H1 (cell line): ENCODE measurements around the gene RNF166. TPM values are rescaled to one million over a fixed set of nuclear protein-coding genes. Genes with fewer than 3 reads are reported as not detected.

Experiments used
- ASH2L ChIP-seq: fragments of 200-600, 300-600 bp; sonication (generic); IDR thresholded peaks from one replicate; pipeline ENCODE4 v1.7.1; 2017; ENCODE audit warnings: low read length
- CEBPB ChIP-seq: IDR thresholded peaks from 2 replicates; pipeline ENCODE4 v1.6.1; 2012; ENCODE audit warnings: low read depth, low read length
- HDAC6 ChIP-seq: IDR thresholded peaks from one replicate; pipeline ENCODE4 v1.7.1; 2012; ENCODE audit warnings: low read depth, mild to moderate bottlenecking, inconsistent platforms, low read length, moderate library complexity
- KDM1A ChIP-seq: fragments of 200-600, 300-600 bp; sonication (generic); IDR thresholded peaks from 2 replicates; pipeline ENCODE4 v1.7.1; 2016; ENCODE audit warnings: mild to moderate bottlenecking, low read length, borderline replicate concordance
- MAFK ChIP-seq: IDR thresholded peaks from 2 replicates; pipeline ENCODE4 v1.6.1; 2012; ENCODE audit warnings: low read depth, mild to moderate bottlenecking, improper control_type of control experiment, low read length
- SIX5 ChIP-seq: IDR thresholded peaks from 2 replicates; pipeline ENCODE4 v1.6.1; 2011; ENCODE audit warnings: mild to moderate bottlenecking, low read depth, low read length
- SUZ12 ChIP-seq: fragments of 200-600 bp; sonication (generic); IDR thresholded peaks from 2 replicates; pipeline ENCODE4 v1.6.1; 2012; ENCODE audit warnings: mild to moderate bottlenecking, inconsistent platforms, low read length, moderate library complexity, mixed read lengths
- YY1 ChIP-seq: IDR thresholded peaks from 2 replicates; pipeline ENCODE4 v1.6.1; 2011; ENCODE audit warnings: low read depth, mild to moderate bottlenecking, low read length
- ZNF274 ChIP-seq: IDR thresholded peaks from 2 replicates; pipeline ENCODE4 v1.7.0; 2012; ENCODE audit warnings: low read length, borderline replicate concordance; ENCODE audit errors: extremely low read depth
- polyA plus RNA-seq, 7 experiments: library from polyadenylated mRNA; depleted of rRNA in 3 of 7; stranded (reverse) in 5 of 7; unstranded in 2 of 7; fragments of >200 nt in 5 of 7; fragments of 200-250 nt in 2 of 7; gene quantifications; 1 replicate in 5 of 7; 2 replicates in 1 of 7; 4 replicates in 1 of 7; pipeline versions ENCODE4 v1.2.1 to v1.2.3, GENCODE V29; 2011 to 2013; ENCODE audit warnings: missing spikeins in 2 of 7, mixed read lengths in 2 of 7
- total RNA-seq: library from RNA; stranded (reverse); fragmentation: NEBNext Ultra II Directional; extraction: Animal tissue kit (Norgen Biotek cat#: 25700); gene quantifications from 2 replicates; pipeline ENCODE4 v1.2.1, GENCODE V29; 2021
- TF ChIP-seq, protein P1 (sequence below): fragments of 300-600 bp; sonication (generic); IDR thresholded peaks from 2 replicates; pipeline ENCODE4 v1.7.1; 2012; ENCODE audit warnings: low read length, moderate library complexity, mild to moderate bottlenecking, inconsistent platforms; ENCODE audit not compliant: insufficient replicate concordance

Gene RNF166
- total and polyA plus RNA-seq, 2 of the 8 experiments (the other 6 are each of a cell fraction or from before 2014, with no cell fraction given) = 29.8 to 31.2 TPM

DNA sequence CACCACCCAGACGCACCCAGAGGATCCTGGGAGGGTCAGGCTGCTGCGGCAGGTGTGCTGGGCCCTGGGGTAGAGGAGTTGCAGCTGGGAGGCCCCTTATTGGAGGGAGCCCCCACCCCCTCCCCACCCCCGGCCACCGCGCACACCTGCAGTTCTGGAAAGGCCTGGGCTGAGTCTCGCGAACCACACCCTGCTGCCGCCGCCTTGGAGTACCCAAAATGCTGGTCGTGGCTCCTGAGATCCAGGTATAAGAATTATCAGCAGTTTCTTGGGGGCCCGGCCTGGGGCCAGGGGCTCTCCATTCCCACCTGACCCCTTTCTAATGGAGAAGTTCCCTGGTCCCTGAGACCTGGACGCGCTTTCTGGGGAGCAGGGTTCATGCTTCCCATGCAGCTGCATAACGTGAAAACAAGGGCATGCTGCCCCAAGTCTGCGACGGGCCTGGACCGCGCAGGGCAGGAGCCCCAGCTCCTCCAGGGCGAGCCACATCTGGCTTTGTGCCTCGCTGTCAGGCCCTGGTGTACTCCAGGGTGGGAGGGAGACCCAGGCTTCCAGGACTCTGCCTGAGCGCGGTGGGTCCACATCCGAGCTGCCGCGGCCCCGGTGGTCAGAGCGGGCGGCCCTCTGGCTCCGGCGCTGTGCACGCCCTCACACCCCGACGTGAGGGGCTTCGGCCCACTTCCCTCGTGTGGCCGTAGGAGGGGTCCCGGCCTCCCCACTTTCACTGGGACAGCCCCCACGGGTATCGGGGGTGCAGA, 12.6 kb downstream of the RNF166 start (continued):
- TF ChIP-seq, protein P1, sequence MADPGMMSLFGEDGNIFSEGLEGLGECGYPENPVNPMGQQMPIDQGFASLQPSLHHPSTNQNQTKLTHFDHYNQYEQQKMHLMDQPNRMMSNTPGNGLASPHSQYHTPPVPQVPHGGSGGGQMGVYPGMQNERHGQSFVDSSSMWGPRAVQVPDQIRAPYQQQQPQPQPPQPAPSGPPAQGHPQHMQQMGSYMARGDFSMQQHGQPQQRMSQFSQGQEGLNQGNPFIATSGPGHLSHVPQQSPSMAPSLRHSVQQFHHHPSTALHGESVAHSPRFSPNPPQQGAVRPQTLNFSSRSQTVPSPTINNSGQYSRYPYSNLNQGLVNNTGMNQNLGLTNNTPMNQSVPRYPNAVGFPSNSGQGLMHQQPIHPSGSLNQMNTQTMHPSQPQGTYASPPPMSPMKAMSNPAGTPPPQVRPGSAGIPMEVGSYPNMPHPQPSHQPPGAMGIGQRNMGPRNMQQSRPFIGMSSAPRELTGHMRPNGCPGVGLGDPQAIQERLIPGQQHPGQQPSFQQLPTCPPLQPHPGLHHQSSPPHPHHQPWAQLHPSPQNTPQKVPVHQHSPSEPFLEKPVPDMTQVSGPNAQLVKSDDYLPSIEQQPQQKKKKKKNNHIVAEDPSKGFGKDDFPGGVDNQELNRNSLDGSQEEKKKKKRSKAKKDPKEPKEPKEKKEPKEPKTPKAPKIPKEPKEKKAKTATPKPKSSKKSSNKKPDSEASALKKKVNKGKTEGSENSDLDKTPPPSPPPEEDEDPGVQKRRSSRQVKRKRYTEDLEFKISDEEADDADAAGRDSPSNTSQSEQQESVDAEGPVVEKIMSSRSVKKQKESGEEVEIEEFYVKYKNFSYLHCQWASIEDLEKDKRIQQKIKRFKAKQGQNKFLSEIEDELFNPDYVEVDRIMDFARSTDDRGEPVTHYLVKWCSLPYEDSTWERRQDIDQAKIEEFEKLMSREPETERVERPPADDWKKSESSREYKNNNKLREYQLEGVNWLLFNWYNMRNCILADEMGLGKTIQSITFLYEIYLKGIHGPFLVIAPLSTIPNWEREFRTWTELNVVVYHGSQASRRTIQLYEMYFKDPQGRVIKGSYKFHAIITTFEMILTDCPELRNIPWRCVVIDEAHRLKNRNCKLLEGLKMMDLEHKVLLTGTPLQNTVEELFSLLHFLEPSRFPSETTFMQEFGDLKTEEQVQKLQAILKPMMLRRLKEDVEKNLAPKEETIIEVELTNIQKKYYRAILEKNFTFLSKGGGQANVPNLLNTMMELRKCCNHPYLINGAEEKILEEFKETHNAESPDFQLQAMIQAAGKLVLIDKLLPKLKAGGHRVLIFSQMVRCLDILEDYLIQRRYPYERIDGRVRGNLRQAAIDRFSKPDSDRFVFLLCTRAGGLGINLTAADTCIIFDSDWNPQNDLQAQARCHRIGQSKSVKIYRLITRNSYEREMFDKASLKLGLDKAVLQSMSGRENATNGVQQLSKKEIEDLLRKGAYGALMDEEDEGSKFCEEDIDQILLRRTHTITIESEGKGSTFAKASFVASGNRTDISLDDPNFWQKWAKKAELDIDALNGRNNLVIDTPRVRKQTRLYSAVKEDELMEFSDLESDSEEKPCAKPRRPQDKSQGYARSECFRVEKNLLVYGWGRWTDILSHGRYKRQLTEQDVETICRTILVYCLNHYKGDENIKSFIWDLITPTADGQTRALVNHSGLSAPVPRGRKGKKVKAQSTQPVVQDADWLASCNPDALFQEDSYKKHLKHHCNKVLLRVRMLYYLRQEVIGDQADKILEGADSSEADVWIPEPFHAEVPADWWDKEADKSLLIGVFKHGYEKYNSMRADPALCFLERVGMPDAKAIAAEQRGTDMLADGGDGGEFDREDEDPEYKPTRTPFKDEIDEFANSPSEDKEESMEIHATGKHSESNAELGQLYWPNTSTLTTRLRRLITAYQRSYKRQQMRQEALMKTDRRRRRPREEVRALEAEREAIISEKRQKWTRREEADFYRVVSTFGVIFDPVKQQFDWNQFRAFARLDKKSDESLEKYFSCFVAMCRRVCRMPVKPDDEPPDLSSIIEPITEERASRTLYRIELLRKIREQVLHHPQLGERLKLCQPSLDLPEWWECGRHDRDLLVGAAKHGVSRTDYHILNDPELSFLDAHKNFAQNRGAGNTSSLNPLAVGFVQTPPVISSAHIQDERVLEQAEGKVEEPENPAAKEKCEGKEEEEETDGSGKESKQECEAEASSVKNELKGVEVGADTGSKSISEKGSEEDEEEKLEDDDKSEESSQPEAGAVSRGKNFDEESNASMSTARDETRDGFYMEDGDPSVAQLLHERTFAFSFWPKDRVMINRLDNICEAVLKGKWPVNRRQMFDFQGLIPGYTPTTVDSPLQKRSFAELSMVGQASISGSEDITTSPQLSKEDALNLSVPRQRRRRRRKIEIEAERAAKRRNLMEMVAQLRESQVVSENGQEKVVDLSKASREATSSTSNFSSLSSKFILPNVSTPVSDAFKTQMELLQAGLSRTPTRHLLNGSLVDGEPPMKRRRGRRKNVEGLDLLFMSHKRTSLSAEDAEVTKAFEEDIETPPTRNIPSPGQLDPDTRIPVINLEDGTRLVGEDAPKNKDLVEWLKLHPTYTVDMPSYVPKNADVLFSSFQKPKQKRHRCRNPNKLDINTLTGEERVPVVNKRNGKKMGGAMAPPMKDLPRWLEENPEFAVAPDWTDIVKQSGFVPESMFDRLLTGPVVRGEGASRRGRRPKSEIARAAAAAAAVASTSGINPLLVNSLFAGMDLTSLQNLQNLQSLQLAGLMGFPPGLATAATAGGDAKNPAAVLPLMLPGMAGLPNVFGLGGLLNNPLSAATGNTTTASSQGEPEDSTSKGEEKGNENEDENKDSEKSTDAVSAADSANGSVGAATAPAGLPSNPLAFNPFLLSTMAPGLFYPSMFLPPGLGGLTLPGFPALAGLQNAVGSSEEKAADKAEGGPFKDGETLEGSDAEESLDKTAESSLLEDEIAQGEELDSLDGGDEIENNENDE = no peak
- TF ChIP-seq ASH2L (no peak), SIX5 (no peak), SUZ12 (no peak), KDM1A (no peak), CEBPB (no peak), ZNF274 (no peak), MAFK (no peak), HDAC6 (no peak), YY1 (no peak)
